ENCODE measurements around the gene KPNA1. TPM values are rescaled to one million over a fixed set of nuclear protein-coding genes. Genes with fewer than 3 reads are reported as not detected.
A peak's percentile ranks its signal among the peaks of the same experiment; 100 is the strongest.

The KPNA1 gene
- total and polyA plus RNA-seq, 2 of the 13 experiments (the other 11 are each of a cell fraction or from before 2014, with no cell fraction given): 15.4 to 30.0 TPM

- TF ChIP-seq ZBTB43 (CRISPR knock-in tag; conservative IDR thresholded peaks at IDR 0.05): no peak
- TF ChIP-seq RFX5 (IDR thresholded peaks at IDR 0.05; ENCODE audit: low read depth, low read length): no peak
- TF ChIP-seq ZMYM4 (CRISPR knock-in tag; IDR thresholded peaks at IDR 0.05): 0 out of 2 replicates have a peak, but pooled peaks have one; percentile 29
- no peak for TF ChIP-seq RNF219 (CRISPR knock-in tag; IDR thresholded peaks at IDR 0.05)
- TF ChIP-seq ZNF234 (CRISPR knock-in tag; conservative IDR thresholded peaks at IDR 0.05): no peak
- TF ChIP-seq BORCS8-MEF2B (CRISPR knock-in tag; IDR thresholded peaks at IDR 0.05): no peak
- no peak for TF ChIP-seq PHF5A (CRISPR knock-in tag; IDR thresholded peaks at IDR 0.05; ENCODE audit: low read depth, unreplicated experiment)
- TF ChIP-seq, protein P1, sequence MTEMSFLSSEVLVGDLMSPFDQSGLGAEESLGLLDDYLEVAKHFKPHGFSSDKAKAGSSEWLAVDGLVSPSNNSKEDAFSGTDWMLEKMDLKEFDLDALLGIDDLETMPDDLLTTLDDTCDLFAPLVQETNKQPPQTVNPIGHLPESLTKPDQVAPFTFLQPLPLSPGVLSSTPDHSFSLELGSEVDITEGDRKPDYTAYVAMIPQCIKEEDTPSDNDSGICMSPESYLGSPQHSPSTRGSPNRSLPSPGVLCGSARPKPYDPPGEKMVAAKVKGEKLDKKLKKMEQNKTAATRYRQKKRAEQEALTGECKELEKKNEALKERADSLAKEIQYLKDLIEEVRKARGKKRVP (CRISPR knock-in tag; IDR thresholded peaks at IDR 0.05): no peak
- TF ChIP-seq ZSCAN9 (CRISPR knock-in tag; IDR thresholded peaks at IDR 0.05; ENCODE audit: borderline replicate concordance): no peak
- no peak for TF ChIP-seq ZSCAN25 (CRISPR knock-in tag; IDR thresholded peaks at IDR 0.05)
- TF ChIP-seq U2AF2 (IDR thresholded peaks at IDR 0.05; ENCODE audit: low read depth, low read length): no peak
- TF ChIP-seq HMGA1 (CRISPR knock-in tag; conservative IDR thresholded peaks at IDR 0.05): no peak
- no peak for TF ChIP-seq RFX3 (CRISPR knock-in tag; IDR thresholded peaks at IDR 0.05)
- no peak for TF ChIP-seq HNF4G (IDR thresholded peaks at IDR 0.05; ENCODE audit: borderline replicate concordance, low read depth, low read length)
- no peak for TF ChIP-seq HNF4G (CRISPR knock-in tag; IDR thresholded peaks at IDR 0.05; ENCODE audit: borderline replicate concordance, low read depth)
- no peak for TF ChIP-seq PLRG1 (conservative IDR thresholded peaks at IDR 0.05)
- no peak for TF ChIP-seq AHDC1 (CRISPR knock-in tag; IDR thresholded peaks at IDR 0.05; ENCODE audit: borderline replicate concordance)
- TF ChIP-seq IKZF4 (CRISPR knock-in tag; IDR thresholded peaks at IDR 0.05; ENCODE audit: borderline replicate concordance, low read depth, not compliant biosample characterization): no peak
- TF ChIP-seq MBNL3 (CRISPR knock-in tag; conservative IDR thresholded peaks at IDR 0.05): no peak
Measured at GRCh38 chr3:122510878-122511535, 3.7 kb downstream of the KPNA1 start (continued).

Data from HepG2 (cell line).